GM13977 (cell line): ENCODE results near the gene PADI1.

Experiments used
- DNase-seq: peaks from one replicate; pipeline ENCODE4 v3.0.0; 2012; ENCODE audit warnings: low spot score
- in situ Hi-C: fragments of 300-500 bp; cut with MboI; formaldehyde crosslinking; loops from one replicate; pipeline ENCODE4 v1.12.0; 2022; ENCODE audit warnings: low sequenced_read_pairs, low pct_unique_long_range_greater_than_20kb, mixed read lengths, inconsistent platforms; ENCODE audit not compliant: unreplicated experiment
- TF ChIP-seq, protein P1 (sequence below): IDR thresholded peaks from 2 replicates; pipeline ENCODE4 v1.5.1; 2012; ENCODE audit warnings: mild to moderate bottlenecking, control low read depth; ENCODE audit not compliant: insufficient read depth; ENCODE audit errors: extremely low read depth, missing control alignments

PADI1 gene, protein sequence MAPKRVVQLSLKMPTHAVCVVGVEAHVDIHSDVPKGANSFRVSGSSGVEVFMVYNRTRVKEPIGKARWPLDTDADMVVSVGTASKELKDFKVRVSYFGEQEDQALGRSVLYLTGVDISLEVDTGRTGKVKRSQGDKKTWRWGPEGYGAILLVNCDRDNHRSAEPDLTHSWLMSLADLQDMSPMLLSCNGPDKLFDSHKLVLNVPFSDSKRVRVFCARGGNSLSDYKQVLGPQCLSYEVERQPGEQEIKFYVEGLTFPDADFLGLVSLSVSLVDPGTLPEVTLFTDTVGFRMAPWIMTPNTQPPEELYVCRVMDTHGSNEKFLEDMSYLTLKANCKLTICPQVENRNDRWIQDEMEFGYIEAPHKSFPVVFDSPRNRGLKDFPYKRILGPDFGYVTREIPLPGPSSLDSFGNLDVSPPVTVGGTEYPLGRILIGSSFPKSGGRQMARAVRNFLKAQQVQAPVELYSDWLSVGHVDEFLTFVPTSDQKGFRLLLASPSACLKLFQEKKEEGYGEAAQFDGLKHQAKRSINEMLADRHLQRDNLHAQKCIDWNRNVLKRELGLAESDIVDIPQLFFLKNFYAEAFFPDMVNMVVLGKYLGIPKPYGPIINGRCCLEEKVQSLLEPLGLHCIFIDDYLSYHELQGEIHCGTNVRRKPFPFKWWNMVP

DNA sequence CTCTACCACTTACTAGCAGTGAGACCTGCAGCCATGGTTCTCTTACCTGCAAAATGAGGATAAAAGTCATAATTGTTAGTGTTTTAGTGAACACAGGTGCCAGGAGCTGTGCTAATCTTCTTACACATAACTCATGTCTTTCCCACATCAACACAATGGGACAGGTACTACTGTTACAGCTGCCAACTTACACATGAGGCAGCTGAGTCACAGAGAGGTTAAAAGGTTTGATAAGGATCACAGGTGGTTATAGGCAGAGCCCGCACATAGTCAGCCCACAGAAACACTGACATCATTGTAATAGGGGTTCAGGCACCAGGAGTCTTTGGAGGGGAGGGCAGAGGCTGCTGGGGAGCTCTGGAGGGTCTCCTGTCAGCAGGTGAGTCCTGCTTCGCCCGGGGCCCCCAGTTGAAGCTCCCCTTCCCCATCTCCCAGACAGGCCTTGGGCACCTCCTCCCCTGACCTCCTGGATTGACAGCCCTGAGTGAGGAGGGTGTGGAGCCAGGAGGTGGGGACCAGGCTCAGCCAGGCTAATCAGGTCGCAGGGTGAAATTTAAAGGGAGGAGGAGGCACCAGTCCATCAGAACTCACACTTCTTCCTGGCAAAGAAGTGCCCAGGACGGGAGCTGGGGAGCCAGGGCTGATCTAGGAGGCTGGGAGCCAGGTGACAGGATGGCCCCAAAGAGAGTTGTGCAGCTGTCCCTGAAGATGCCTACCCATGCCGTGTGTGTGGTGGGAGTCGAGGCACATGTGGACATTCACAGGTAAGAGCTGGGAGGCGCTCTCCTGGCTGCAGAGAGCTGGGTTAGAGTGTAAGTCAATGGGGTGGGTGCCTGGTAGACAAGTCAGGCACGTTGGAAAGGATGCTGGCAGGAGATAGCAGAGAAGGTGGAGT, at the start of gene PADI1:
PADI1 (plus strand) TSS at position 583 of the 895 bp plus-strand sequence; CDS start at position 673, 90 bp downstream.
- TF ChIP-seq, protein P1, sequence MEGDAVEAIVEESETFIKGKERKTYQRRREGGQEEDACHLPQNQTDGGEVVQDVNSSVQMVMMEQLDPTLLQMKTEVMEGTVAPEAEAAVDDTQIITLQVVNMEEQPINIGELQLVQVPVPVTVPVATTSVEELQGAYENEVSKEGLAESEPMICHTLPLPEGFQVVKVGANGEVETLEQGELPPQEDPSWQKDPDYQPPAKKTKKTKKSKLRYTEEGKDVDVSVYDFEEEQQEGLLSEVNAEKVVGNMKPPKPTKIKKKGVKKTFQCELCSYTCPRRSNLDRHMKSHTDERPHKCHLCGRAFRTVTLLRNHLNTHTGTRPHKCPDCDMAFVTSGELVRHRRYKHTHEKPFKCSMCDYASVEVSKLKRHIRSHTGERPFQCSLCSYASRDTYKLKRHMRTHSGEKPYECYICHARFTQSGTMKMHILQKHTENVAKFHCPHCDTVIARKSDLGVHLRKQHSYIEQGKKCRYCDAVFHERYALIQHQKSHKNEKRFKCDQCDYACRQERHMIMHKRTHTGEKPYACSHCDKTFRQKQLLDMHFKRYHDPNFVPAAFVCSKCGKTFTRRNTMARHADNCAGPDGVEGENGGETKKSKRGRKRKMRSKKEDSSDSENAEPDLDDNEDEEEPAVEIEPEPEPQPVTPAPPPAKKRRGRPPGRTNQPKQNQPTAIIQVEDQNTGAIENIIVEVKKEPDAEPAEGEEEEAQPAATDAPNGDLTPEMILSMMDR = no peak

DNA sequence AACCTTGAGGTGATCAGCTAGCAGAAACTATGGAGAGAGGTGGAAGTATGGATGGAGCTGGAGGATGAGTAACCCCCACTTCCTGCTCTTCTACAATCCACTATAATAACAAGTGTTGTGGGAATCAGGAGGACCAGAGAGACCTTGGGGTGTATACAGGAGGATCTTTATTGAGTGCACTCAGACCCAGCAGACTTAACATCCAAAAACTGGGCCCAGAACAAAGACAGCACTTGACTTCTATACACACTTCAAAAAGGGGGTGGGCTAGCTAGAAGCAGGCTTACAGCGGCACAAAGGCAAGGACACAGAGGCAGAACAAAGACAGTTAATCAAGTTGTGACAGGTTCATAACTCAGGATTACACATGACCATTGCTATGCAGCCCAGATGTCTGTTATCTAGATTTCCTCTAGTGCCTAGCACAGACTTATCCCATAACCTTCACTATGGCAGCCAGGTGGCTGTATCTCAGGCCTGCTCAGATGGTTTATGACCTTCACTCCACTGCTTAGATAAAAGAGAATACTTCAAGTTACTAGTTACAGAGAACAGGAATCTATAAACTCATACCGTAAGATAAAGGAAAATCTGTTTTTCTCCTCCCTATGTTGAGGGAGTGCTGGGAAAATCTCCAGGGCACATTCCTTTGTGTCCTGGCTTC, 49.5 kb upstream of the PADI1 start:
- in situ Hi-C loops = no loop called here
- TF ChIP-seq, protein P1 = no peak
- DNase-seq = no peak

More for the DNA sequence above, at the start of gene PADI1:
- in situ Hi-C loops = no loop called here
- no peak for DNase-seq

DNA sequence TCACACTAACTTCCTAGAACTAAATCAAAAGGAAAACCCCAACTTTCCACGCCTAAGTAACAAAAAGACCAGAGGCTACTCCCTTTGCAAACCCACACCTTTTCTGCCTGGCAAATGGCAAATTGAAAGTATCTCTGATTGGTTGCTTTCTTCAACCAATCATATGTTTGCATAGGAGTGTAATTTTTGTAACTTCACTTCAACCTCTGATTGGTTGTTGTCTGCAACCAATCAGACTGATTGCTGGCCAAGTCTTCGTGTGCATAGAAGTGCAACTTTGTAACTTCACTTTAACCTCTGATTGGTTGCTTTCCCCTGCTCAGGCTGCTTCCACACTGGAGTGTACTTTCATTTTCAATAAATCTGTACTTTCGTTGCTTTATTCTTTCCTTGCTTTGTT, 48.8 kb upstream of the PADI1 start:
- DNase-seq = no peak
- TF ChIP-seq, protein P1 = no peak
- in situ Hi-C loops = no loop called here

DNA sequence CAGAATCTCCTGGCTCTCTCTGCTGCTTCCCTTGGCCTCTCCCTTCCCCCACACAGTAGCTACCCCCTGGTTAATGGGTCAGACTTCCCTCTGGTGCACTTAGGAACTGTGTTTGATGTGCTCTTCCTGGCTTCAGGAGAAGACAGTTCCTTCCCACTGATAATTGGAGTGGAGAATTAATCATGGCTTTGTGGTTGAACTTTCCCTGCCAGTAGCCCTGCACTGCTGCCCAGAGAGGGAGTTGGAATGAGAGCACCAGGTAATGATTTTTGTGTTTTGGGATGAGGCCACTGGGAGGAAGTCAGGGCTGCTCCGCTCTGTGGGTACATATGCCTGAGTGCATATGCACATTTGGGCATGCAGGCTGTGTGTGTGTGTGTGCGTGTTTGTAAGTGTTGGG, 46.0 kb upstream of the PADI1 start:
- TF ChIP-seq, protein P1 = no peak
- DNase-seq = no peak

DNA sequence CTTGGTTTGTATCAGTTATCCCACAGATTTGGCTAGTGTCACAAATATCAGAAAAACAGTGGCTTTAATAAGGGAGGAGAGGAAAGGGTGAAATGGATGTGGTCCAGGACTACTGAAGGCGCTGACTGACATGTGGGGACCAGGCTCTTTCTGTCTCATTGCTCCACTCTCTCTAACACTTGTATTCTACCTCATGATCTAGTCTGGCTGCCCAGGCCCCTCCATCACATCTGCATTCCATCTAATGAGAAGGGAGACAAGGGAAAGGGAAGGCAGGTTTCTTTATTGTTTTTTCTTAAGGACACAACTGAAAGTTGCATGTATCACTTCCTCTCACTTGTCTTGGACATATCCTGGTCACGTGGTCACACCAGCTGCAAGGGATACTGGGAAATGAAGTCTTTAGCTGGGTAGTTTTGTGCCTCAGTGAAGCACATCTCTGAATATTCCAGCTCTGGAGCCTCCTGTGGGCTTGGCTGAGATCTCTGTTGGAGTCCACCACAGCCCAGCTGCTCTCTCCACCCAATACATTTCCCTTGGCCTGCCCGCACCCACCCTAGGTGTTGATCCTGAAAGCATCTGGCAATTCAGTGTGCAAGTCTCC, 43.7 kb upstream of the PADI1 start:
- TF ChIP-seq, protein P1 = no peak
- DNase-seq = no peak
- in situ Hi-C loops = no loop called here

More for the DNA sequence above, 46.0 kb upstream of the PADI1 start:
- in situ Hi-C loops = no loop called here
